ENCODE results near the gene SLC7A9.
"Not testable (repeated sequence)": the region's sequence is repeated elsewhere in the genome, so short reads cannot be mapped to it uniquely, and the experiment has no call there.

Gene SLC7A9

GRCh38 chr19:32881766-32882165 lies 12.2 kb upstream of the SLC7A9 start:
- DNase-seq: no peak

- DNase-seq: no peak
Measured at GRCh38 chr19:32880622-32881021, 11.1 kb upstream of the SLC7A9 start.

- DNase-seq: no peak
Measured at GRCh38 chr19:32879741-32880140, 10.2 kb upstream of the SLC7A9 start.

- no peak for DNase-seq
Measured at GRCh38 chr19:32878988-32879387, 9.4 kb upstream of the SLC7A9 start.

GRCh38 chr19:32877977-32878745 lies 8.6 kb upstream of the SLC7A9 start:
- no peak for DNase-seq

- DNase-seq: no peak
Measured at GRCh38 chr19:32877323-32877912, 7.9 kb upstream of the SLC7A9 start.

GRCh38 chr19:32876919-32877285 lies 7.3 kb upstream of the SLC7A9 start:
- no peak for DNase-seq

GRCh38 chr19:32876236-32876918 lies 6.8 kb upstream of the SLC7A9 start:
- DNase-seq: no peak

- DNase-seq: no peak
Measured at GRCh38 chr19:32875428-32875827, 5.9 kb upstream of the SLC7A9 start.

- DNase-seq: no peak
Measured at GRCh38 chr19:32874605-32875004, 5.0 kb upstream of the SLC7A9 start.

GRCh38 chr19:32873247-32873959 lies 3.8 kb upstream of the SLC7A9 start:
- DNase-seq: no peak

- DNase-seq: no peak
Measured at GRCh38 chr19:32872391-32872790, 2.8 kb upstream of the SLC7A9 start.

- peak; percentile 50 for DNase-seq
Measured at GRCh38 chr19:32870981-32871451, 1.4 kb upstream of the SLC7A9 start.

- DNase-seq: no peak
Measured at GRCh38 chr19:32869966-32870573, 503 bp upstream of the SLC7A9 start.

- no peak for DNase-seq
Measured at GRCh38 chr19:32868206-32868950, 1.2 kb downstream of the SLC7A9 start.

- not testable (repeated sequence) for DNase-seq
Measured at GRCh38 chr19:32867436-32867835, 2.1 kb downstream of the SLC7A9 start.

- no peak for DNase-seq
Measured at GRCh38 chr19:32866564-32867265, 2.9 kb downstream of the SLC7A9 start.

- no peak for DNase-seq
Measured at GRCh38 chr19:32866061-32866460, 3.5 kb downstream of the SLC7A9 start.

- no peak for DNase-seq
Measured at GRCh38 chr19:32865326-32865725, 4.2 kb downstream of the SLC7A9 start.

GRCh38 chr19:32864318-32865007 lies 5.1 kb downstream of the SLC7A9 start:
- DNase-seq: no peak

- no peak for DNase-seq
Measured at GRCh38 chr19:32863841-32864240, 5.7 kb downstream of the SLC7A9 start.

Data from femur (tissue), 1 donor.